HepG2 (cell line): ENCODE results near the gene TBC1D10B. TPM values are rescaled to one million over a fixed set of nuclear protein-coding genes. Genes with fewer than 3 reads are reported as not detected.

ENCODE experiments used
- ATAC-seq: fragments of 200-7000 bp; cut with Tn5 transposase; 3 replicates; pipeline ENCODE4 v1.9.1; 2020; ENCODE audit warnings: mild to moderate bottlenecking, moderate library complexity
- BruUV-seq: library from RNA; stranded (reverse); fragments of 400-500 nt; replicated peaks from 2 replicates; lab custom pipeline; 2021; lab: Mats Ljungman, UMichigan
- CTCF ChIA-PET: fragments of 300-600 bp; formaldehyde crosslinking; extraction: SDS; loops from one replicate; lab custom pipeline; 2021; ENCODE audit warnings: low total read pairs, inconsistent platforms, low intra/inter-chr PET ratio; lab: Yijun Ruan, JAX
- POLR2A ChIA-PET: fragments of 350-600 bp; sonication (Branson Sonifier 250); formaldehyde crosslinking; loops from one replicate; lab custom pipeline; 2020; ENCODE audit warnings: antibody characterized with exemption, inconsistent platforms; lab: Yijun Ruan, JAX
- DNase-seq: peaks from one replicate; pipeline ENCODE4 v3.0.0-alpha.2; 2015; ENCODE audit warnings: low spot score
- FAIRE-seq: peaks from 3 replicates; lab custom pipeline; 2011; peaks lifted over from hg19 to GRCh38; lab: Jason Lieb, UNC
- H2AFZ ChIP-seq: one replicate; pipeline ENCODE4 v1.6.1; 2011; ENCODE audit warnings: low read length, inconsistent platforms
- H3K27ac ChIP-seq: fragments of 300-600 bp; 3 replicates; pipeline ENCODE4 v1.8.0; 2011; ENCODE audit warnings: mixed run types, mild to moderate bottlenecking, mixed read lengths, low read length, inconsistent platforms; ENCODE audit not compliant: insufficient read depth; ENCODE audit errors: extremely low read length
- H3K27me3 ChIP-seq, 2 experiments: fragments of 200-600 bp in 1 of 2; 2 replicates in 1 of 2; 3 replicates in 1 of 2; pipeline versions ENCODE4 v1.6.0 to v1.8.0; 2011; ENCODE audit warnings: low read length in 2 of 2, mild to moderate bottlenecking in 2 of 2, moderate library complexity in 2 of 2, inconsistent platforms in 1 of 2; ENCODE audit not compliant: insufficient read depth in 2 of 2, control insufficient read depth in 1 of 2
- H3K36me3 ChIP-seq, 2 experiments: fragments of 200-600 bp in 1 of 2; replicated peaks in 1 of 2; 2 replicates in 1 of 2; 3 replicates in 1 of 2; pipeline versions ENCODE4 v1.5.1 to v1.8.0; 2011; ENCODE audit warnings: low read length in 2 of 2, inconsistent platforms in 1 of 2; ENCODE audit not compliant: insufficient read depth in 2 of 2, control insufficient read depth in 1 of 2
- H3K4me1 ChIP-seq: 2 replicates; pipeline ENCODE4 v1.5.1; 2012; ENCODE audit warnings: low read length, inconsistent platforms; ENCODE audit not compliant: insufficient read depth
- H3K4me2 ChIP-seq: 2 replicates; pipeline ENCODE4 v1.6.0; 2011; ENCODE audit warnings: low read depth, low read length, inconsistent platforms
- H3K4me3 ChIP-seq, 3 experiments: fragments of 200-600 bp in 1 of 3; sonication (generic), shearing (Covaris generic) in 1 of 3; replicated peaks in 1 of 3; 2 replicates each; pipeline ENCODE4 v1.5.1; 2011 to 2016; ENCODE audit warnings: low read length in 3 of 3, inconsistent platforms in 2 of 3, low read depth in 2 of 3, mild to moderate bottlenecking in 2 of 3, control low read depth in 1 of 3, mixed read lengths in 1 of 3; ENCODE audit not compliant: insufficient read depth in 1 of 3
- H3K79me2 ChIP-seq: one replicate; pipeline ENCODE4 v1.6.1; 2011; ENCODE audit warnings: low read length, inconsistent platforms; ENCODE audit not compliant: insufficient read depth
- H3K9ac ChIP-seq: 2 replicates; pipeline ENCODE4 v1.6.0; 2011; ENCODE audit warnings: mild to moderate bottlenecking, low read depth, low read length, inconsistent platforms; ENCODE audit not compliant: insufficient read depth
- H3K9me3 ChIP-seq: 2 replicates; pipeline ENCODE4 v1.5.1; 2012; ENCODE audit warnings: mild to moderate bottlenecking, low read length
- H4K20me1 ChIP-seq: 2 replicates; pipeline ENCODE4 v1.6.0; 2011; ENCODE audit warnings: inconsistent platforms, mild to moderate bottlenecking, low read length, moderate library complexity; ENCODE audit not compliant: insufficient read depth
- FOXA3 ChIP-seq: IDR thresholded peaks from 2 replicates; pipeline ENCODE4 v1.6.1; 2016; ENCODE audit warnings: missing genetic modification reagents, missing compliant biosample characterization
- KAT7 ChIP-seq: IDR thresholded peaks from 2 replicates; pipeline ENCODE4 v1.6.1; 2018; ENCODE audit warnings: borderline replicate concordance, missing compliant biosample characterization
- KDM3A ChIP-seq: IDR thresholded peaks from 2 replicates; pipeline ENCODE4 v1.6.1; 2018; ENCODE audit warnings: low read depth, missing compliant biosample characterization
- ZBTB7B ChIP-seq: sonication (generic); formaldehyde crosslinking; IDR thresholded peaks from 2 replicates; pipeline ENCODE4 v1.4.0; 2020; ENCODE audit warnings: missing genetic modification reagents
- ZNF44 ChIP-seq: sonication (generic); formaldehyde crosslinking; IDR thresholded peaks from 2 replicates; pipeline ENCODE4 v1.5.1; 2020; ENCODE audit warnings: mild to moderate bottlenecking, missing genetic modification reagents
- whole genome bisulfite sequencing: methylation state at CpG from one replicate; pipeline ENCODE4 v1.1.6; 2017; ENCODE audit warnings: low lambda C conversion rate; 5-methylcytosine and 5-hydroxymethylcytosine counted together
- in situ Hi-C: cut with HindIII; loops from 2 replicates; pipeline ENCODE4 v1.10.0; 2017; ENCODE audit warnings: low pct_unique_long_range_greater_than_20kb; ENCODE audit not compliant: extremely low pct_ligation_motif_present
- intact Hi-C: fragments of 100-400 bp; cut with micrococcal nuclease; formaldehyde crosslinking; loops from one replicate; pipeline ENCODE4 v1.10.0; 2022; ENCODE audit not compliant: unreplicated experiment
- polyA plus RNA-seq, 8 experiments: library from polyadenylated mRNA; depleted of rRNA in 3 of 8; stranded (reverse) in 7 of 8; unstranded in 1 of 8; fragments of >200 nt; fragmentation: Illumina TruSeq in 4 of 8; extraction: Trizol in 4 of 8; gene quantifications; 2 replicates each; pipeline versions ENCODE4 v1.2.1 to v1.2.3, GENCODE V29; 2011 to 2016; ENCODE audit warnings: low read depth in 4 of 8, missing spikeins in 1 of 8, mixed read lengths in 1 of 8; ENCODE audit not compliant: insufficient read depth in 1 of 8
- total RNA-seq, 5 experiments: library from RNA; depleted of rRNA; stranded (reverse); fragments of >200 nt; fragmentation: Illumina TruSeq; extraction: Trizol; gene quantifications; 2 replicates each; pipeline ENCODE4 v1.2.3, GENCODE V29; 2016; ENCODE audit warnings: low read depth in 1 of 5
- TF ChIP-seq, protein P1 (sequence below): sonication (generic); formaldehyde crosslinking; IDR thresholded peaks from 2 replicates; pipeline ENCODE4 v1.5.1; 2020; ENCODE audit warnings: mild to moderate bottlenecking, missing genetic modification reagents, moderate library complexity
- TF ChIP-seq, protein P2 (sequence below): sonication (generic); formaldehyde crosslinking; IDR thresholded peaks from 2 replicates; pipeline ENCODE4 v1.8.0; 2022; ENCODE audit warnings: low read depth, missing genetic modification reagents
- TF ChIP-seq, protein P3 (sequence below): sonication (generic); formaldehyde crosslinking; IDR thresholded peaks from 2 replicates; pipeline ENCODE4 v1.4.0; 2020; ENCODE audit warnings: mild to moderate bottlenecking, low read depth, missing genetic modification reagents

The TBC1D10B gene
- total and polyA plus RNA-seq, 2 of the 13 experiments (the other 11 are each of a cell fraction or from before 2014, with no cell fraction given): 15.7 to 24.8 TPM

DNA sequence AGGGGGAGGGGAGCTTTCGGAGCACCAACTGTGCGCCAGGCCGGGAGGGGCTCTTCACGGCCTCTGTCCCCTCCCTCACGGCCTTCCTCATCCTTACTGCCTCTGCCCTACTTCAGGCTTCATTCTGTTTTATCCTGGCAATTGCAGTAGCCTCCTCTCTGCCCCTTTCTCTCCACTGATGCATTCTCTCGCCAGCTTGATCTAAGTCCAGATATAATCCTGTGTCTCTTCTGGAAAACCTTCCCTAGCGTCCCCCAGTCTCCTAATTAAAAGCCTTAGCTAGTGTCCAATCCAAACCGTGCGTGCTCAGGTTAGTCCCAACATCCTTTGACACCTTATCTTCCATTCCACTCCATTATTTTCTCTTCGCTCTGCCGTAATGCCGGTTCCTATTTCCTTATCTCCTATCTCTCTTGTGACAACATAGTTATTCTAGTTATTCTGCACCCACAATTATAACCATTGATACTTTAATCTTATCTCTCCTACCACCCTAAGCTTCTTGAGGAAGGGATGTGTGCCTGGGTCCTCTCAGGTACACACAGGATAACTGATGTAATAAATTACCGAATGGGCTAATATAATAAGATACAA lies 25.8 kb upstream of the TBC1D10B start (continued):
- TF ChIP-seq, protein P1, sequence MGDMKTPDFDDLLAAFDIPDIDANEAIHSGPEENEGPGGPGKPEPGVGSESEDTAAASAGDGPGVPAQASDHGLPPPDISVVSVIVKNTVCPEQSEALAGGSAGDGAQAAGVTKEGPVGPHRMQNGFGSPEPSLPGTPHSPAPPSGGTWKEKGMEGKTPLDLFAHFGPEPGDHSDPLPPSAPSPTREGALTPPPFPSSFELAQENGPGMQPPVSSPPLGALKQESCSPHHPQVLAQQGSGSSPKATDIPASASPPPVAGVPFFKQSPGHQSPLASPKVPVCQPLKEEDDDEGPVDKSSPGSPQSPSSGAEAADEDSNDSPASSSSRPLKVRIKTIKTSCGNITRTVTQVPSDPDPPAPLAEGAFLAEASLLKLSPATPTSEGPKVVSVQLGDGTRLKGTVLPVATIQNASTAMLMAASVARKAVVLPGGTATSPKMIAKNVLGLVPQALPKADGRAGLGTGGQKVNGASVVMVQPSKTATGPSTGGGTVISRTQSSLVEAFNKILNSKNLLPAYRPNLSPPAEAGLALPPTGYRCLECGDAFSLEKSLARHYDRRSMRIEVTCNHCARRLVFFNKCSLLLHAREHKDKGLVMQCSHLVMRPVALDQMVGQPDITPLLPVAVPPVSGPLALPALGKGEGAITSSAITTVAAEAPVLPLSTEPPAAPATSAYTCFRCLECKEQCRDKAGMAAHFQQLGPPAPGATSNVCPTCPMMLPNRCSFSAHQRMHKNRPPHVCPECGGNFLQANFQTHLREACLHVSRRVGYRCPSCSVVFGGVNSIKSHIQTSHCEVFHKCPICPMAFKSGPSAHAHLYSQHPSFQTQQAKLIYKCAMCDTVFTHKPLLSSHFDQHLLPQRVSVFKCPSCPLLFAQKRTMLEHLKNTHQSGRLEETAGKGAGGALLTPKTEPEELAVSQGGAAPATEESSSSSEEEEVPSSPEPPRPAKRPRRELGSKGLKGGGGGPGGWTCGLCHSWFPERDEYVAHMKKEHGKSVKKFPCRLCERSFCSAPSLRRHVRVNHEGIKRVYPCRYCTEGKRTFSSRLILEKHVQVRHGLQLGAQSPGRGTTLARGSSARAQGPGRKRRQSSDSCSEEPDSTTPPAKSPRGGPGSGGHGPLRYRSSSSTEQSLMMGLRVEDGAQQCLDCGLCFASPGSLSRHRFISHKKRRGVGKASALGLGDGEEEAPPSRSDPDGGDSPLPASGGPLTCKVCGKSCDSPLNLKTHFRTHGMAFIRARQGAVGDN (CRISPR knock-in tag): 0 out of 2 replicates have a peak, but pooled peaks have one; percentile 0
- no peak for TF ChIP-seq KDM3A (CRISPR knock-in tag)

DNA sequence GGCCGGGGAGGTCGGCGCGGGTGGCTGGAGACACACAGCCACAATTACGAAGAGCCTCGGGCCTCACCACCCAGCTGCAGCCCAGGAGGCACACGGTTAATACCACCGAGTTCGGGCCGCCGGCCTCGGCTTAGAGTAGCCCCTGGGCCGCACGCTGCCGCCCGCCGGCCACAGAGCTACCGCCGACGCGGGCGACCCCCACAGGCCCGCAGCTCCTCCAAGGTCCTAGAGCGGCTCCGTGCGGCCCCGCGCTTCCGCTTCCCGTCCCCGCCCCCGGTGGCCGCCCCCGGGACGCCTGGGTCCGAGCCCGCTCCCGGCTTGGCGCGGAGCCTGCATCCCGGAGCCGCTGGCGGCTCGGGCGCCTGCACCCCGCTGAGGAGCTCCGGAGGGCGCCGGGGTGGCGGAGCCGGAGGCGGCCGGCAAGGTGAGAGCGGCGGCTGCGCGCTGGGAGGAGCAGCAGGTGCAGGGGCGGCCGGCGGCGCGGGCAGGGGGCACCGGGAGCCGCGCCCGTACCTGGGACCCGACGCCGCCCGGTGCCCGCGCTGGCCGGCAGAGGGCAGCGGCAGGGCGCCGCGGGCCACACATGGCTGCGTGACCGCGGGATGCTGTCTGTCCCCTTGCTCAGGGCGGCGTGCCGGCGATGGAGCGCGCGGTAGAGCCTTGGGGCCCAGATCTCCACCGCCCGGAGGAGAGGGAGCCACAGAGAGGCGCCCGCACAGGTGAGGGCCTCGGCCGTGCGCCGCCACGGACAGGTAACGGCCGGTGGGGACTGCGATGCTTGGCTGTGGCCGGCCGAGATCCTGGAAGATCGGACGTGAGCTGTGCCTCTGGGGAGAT lies 25.1 kb upstream of the TBC1D10B start, which contains the start of gene ZNF48:
TSS of gene ZNF48 (plus strand) at position 266 of the 837 bp plus-strand sequence. CDS start at position 641, 375 bp downstream.
- intact Hi-C loops: loop anchor here (1.0 kb wide), 4 partner anchors 14 to 40 kb away; partner anchors contain the start of gene CD2BP2
- Histone ChIP-seq H3K36me3 (peaks cover 3 to 17% of the 10 kb centered on the region in 2 experiments; a peak in 4 of 5 replicates), H3K27me3 (no peaks in the 10 kb centered on the region), H3K9ac (peak within 1 kb of the TSS; percentile 83), H3K4me2 (peak within 1 kb of the TSS; percentile 99), H3K4me1 (peaks cover 36% of the 10 kb centered on the region), H3K9me3 (no peaks in the 10 kb centered on the region), H3K79me2 (peaks cover 17% of the 10 kb centered on the region), H2AFZ (peak within 1 kb of the TSS; percentile 9), H4K20me1 (no peaks in the 10 kb centered on the region; the same call in 1 of the 2 replicates), H3K4me3 (peak within 1 kb of the TSS; percentile 75 to 93 (median 75)), H3K27ac (peak within 1 kb of the TSS; percentile 73)
- peak; percentile 94 for ATAC-seq
- no TSS peak for BruUV-seq
- in situ Hi-C loops: no loop called here
- 0% methylated on average over 43 of the region's 103 CpGs for WGBS
- ChIA-PET CTCF (interaction anchor here (0.8 to 2.6 kb wide), 4 partner anchors 12 to 233 kb away, joined by 3 to 20 read pairs (median 4); partner anchors contain the start of genes DCTPP1 and ZNF771), POLR2A (interaction anchor here (1.0 to 3.3 kb wide), 15 partner anchors 9 to 263 kb away, joined by 3 to 70 read pairs (median 6); partner anchors contain the start of genes CD2BP2, DCTPP1, FBRS and SEPTIN1)
- peak; percentile 46 for FAIRE-seq
- DNase-seq: peak; percentile 89
- TF ChIP-seq FOXA3 (CRISPR knock-in tag) (peak; percentile 43), ZBTB7B (CRISPR knock-in tag) (peak; percentile 86), KAT7 (CRISPR knock-in tag) (peak; percentile 70), ZNF44 (CRISPR knock-in tag) (peak; percentile 47; the same call in 1 of the 2 replicates)
- TF ChIP-seq, protein P2, sequence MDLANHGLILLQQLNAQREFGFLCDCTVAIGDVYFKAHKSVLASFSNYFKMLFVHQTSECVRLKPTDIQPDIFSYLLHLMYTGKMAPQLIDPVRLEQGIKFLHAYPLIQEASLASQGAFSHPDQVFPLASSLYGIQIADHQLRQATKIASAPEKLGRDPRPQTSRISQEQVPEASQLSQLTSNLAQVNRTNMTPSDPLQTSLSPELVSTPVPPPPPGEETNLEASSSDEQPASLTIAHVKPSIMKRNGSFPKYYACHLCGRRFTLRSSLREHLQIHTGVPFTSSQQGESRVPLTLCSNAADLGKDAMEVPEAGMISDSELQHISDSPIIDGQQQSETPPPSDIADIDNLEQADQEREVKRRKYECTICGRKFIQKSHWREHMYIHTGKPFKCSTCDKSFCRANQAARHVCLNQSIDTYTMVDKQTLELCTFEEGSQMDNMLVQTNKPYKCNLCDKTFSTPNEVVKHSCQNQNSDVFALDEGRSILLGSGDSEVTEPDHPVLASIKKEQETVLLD (CRISPR knock-in tag): peak; percentile 99
- TF ChIP-seq, protein P3, sequence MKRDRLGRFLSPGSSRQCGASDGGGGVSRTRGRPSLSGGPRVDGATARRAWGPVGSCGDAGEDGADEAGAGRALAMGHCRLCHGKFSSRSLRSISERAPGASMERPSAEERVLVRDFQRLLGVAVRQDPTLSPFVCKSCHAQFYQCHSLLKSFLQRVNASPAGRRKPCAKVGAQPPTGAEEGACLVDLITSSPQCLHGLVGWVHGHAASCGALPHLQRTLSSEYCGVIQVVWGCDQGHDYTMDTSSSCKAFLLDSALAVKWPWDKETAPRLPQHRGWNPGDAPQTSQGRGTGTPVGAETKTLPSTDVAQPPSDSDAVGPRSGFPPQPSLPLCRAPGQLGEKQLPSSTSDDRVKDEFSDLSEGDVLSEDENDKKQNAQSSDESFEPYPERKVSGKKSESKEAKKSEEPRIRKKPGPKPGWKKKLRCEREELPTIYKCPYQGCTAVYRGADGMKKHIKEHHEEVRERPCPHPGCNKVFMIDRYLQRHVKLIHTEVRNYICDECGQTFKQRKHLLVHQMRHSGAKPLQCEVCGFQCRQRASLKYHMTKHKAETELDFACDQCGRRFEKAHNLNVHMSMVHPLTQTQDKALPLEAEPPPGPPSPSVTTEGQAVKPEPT (CRISPR knock-in tag): peak; percentile 91
